Measurements from ENCODE around the gene FSCN2. TPM values are rescaled to one million over a fixed set of nuclear protein-coding genes. Genes with fewer than 3 reads are reported as not detected.

The FSCN2 gene
- total and polyA plus RNA-seq, 12 donors: 0.22 to 1.9 (median 0.72) TPM; not detected in 1

GRCh38 chr17:81563861-81564586, 35.8 kb downstream of the FSCN2 start:
- Histone ChIP-seq H3K27ac (no peak overlapping the region), H3K36me3 (replicated peaks in 1 of 2) (peaks cover 0 to 84% of the 10 kb centered on the region in 2 donors), H3K4me3 (no peak overlapping the region), H3K9me3 (replicated peaks in 1 of 3) (no peaks in the 10 kb centered on the region), H3K4me1 (replicated peaks in 1 of 2) (peaks cover 14 to 24% of the 10 kb centered on the region in 2 donors), H3K27me3 (no peaks in the 10 kb centered on the region)
- intact Hi-C loops (cut with DNase I): no loop called here
- TF ChIP-seq CTCF (IDR thresholded peaks at IDR 0.05) (no peak), POLR2A (IDR thresholded peaks at IDR 0.05) (no peak)
- WGBS, 4 donors: 78 to 83% (median 80%) methylated on average over 10 of the region's 10 CpGs
- DNase-seq: no peak

- no peak overlapping the region for H3K4me3 ChIP-seq
- H3K27me3 ChIP-seq: no peaks in the 10 kb centered on the region
- intact Hi-C loops (cut with DNase I): no loop called here
- peaks cover 0 to 85% of the 10 kb centered on the region in 2 donors for H3K36me3 ChIP-seq (replicated peaks in 1 of 2)
- no peak for TF ChIP-seq POLR2A (IDR thresholded peaks at IDR 0.05)
- no peak for TF ChIP-seq CTCF (IDR thresholded peaks at IDR 0.05)
- 91 to 93% (median 91%) methylated on average over 17 of the region's 17 CpGs for WGBS, 4 donors
- no peaks in the 10 kb centered on the region for H3K9me3 ChIP-seq (replicated peaks in 1 of 3)
- H3K27ac ChIP-seq: peak overlapping the region in 1 of 5 donors; percentile 74
- no peak for DNase-seq
- peaks cover 14 to 24% of the 10 kb centered on the region in 2 donors for H3K4me1 ChIP-seq (replicated peaks in 1 of 2)
Observed at GRCh38 chr17:81564778-81565177, 36.6 kb downstream of the FSCN2 start.

GRCh38 chr17:81565231-81565630, 37.1 kb downstream of the FSCN2 start:
- peaks cover 0 to 85% of the 10 kb centered on the region in 2 donors for H3K36me3 ChIP-seq (replicated peaks in 1 of 2)
- intact Hi-C loops (cut with DNase I): no loop called here
- no peaks in the 10 kb centered on the region for H3K27me3 ChIP-seq
- no peak overlapping the region for H3K4me3 ChIP-seq
- no peaks in the 10 kb centered on the region for H3K9me3 ChIP-seq (replicated peaks in 1 of 3)
- no peak for DNase-seq
- H3K27ac ChIP-seq: peak overlapping the region in 2 of 5 donors; percentile 74 to 92
- WGBS, 4 donors: 92 to 94% (median 93%) methylated on average over 5 to 16 of the region's 16 CpGs
- TF ChIP-seq CTCF (IDR thresholded peaks at IDR 0.05): no peak
- TF ChIP-seq POLR2A (IDR thresholded peaks at IDR 0.05): no peak
- H3K4me1 ChIP-seq (replicated peaks in 1 of 2): peaks cover 14 to 24% of the 10 kb centered on the region in 2 donors

- Histone ChIP-seq H3K4me1 (replicated peaks in 1 of 2) (peaks cover 14 to 24% of the 10 kb centered on the region in 2 donors), H3K4me3 (peak overlapping the region in 1 of 4 donors; percentile 28)
- intact Hi-C loops (cut with DNase I): no loop called here
Observed at GRCh38 chr17:81566461-81567126, 38.4 kb downstream of the FSCN2 start.

More at GRCh38 chr17:81566461-81567126, 38.4 kb downstream of the FSCN2 start:
- Histone ChIP-seq H3K27ac (peak overlapping the region; percentile 37 to 92 (median 74)), H3K9me3 (replicated peaks in 1 of 3) (no peaks in the 10 kb centered on the region), H3K27me3 (no peaks in the 10 kb centered on the region), H3K36me3 (replicated peaks in 1 of 2) (peaks cover 0 to 87% of the 10 kb centered on the region in 2 donors)
- peak in 1 of 2 donors; percentile 37 for TF ChIP-seq POLR2A (IDR thresholded peaks at IDR 0.05)
- peak in 1 of 6 experiments; percentile 14 for TF ChIP-seq CTCF (IDR thresholded peaks at IDR 0.05)
- DNase-seq: peak; percentile 74 to 90 (median 87)
- 3 to 9% (median 4%) methylated on average over 8 of the region's 8 CpGs for WGBS, 4 donors
